GM13976 (cell line): Measurements from ENCODE around the gene JOSD1.

Experiments used
- DNase-seq: peaks from one replicate; pipeline ENCODE4 v3.0.0; 2012; ENCODE audit warnings: low spot score
- in situ Hi-C: fragments of 300-500 bp; cut with MboI; formaldehyde crosslinking; loops from one replicate; pipeline ENCODE4 v1.12.0; 2022; ENCODE audit warnings: low sequenced_read_pairs, mixed read lengths, inconsistent platforms; ENCODE audit not compliant: unreplicated experiment
- TF ChIP-seq, protein P1 (sequence below): IDR thresholded peaks from 2 replicates; pipeline ENCODE4 v1.5.1; 2012; ENCODE audit warnings: borderline replicate concordance, mild to moderate bottlenecking; ENCODE audit not compliant: insufficient read depth; ENCODE audit errors: extremely low read depth, missing control alignments, control extremely low read depth

Gene JOSD1

GRCh38 chr22:38737302-38738060 lies 36.7 kb upstream of the JOSD1 start:
- TF ChIP-seq, protein P1, sequence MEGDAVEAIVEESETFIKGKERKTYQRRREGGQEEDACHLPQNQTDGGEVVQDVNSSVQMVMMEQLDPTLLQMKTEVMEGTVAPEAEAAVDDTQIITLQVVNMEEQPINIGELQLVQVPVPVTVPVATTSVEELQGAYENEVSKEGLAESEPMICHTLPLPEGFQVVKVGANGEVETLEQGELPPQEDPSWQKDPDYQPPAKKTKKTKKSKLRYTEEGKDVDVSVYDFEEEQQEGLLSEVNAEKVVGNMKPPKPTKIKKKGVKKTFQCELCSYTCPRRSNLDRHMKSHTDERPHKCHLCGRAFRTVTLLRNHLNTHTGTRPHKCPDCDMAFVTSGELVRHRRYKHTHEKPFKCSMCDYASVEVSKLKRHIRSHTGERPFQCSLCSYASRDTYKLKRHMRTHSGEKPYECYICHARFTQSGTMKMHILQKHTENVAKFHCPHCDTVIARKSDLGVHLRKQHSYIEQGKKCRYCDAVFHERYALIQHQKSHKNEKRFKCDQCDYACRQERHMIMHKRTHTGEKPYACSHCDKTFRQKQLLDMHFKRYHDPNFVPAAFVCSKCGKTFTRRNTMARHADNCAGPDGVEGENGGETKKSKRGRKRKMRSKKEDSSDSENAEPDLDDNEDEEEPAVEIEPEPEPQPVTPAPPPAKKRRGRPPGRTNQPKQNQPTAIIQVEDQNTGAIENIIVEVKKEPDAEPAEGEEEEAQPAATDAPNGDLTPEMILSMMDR: no peak
- in situ Hi-C loops: no loop called here
- no peak for DNase-seq

DNA sequence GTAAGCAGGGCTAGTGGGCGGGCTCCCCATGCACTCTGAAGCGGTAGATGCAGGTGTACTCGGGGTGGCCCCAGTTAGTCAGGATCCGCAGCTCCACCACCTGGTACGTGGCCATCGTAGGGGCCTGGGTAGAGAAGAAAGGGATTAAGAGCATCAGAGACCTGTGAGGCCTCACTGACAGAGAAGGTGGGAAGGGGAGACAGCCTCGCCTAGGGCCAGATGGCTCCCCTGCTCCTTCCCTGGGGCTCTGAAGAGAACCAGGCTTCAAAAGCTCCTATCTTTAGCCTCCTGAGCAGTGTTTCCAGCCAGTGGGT lies 35.5 kb upstream of the JOSD1 start:
- TF ChIP-seq, protein P1: no peak
- in situ Hi-C loops: no loop called here
- peak; percentile 33 for DNase-seq

GRCh38 chr22:38735465-38736256 lies 34.9 kb upstream of the JOSD1 start:
- TF ChIP-seq, protein P1: no peak
- in situ Hi-C loops: no loop called here
- DNase-seq: peak; percentile 47

DNA sequence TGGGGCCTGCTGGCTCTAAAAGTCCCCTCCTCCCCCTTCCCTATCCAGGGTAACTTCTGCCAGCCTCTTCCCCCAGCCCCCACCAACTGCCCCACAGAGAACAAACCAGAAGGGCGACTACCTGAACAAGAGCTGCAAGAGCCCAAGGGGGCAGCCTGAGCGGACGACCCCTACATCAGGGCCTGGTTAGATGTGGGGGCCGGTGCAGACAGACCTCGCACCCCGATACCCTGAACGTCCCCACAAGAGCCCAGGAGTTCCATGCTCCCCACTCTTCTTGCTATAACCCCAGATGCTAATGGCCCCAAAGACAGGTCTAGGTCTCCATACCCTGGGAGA lies 34.4 kb upstream of the JOSD1 start:
- TF ChIP-seq, protein P1: no peak
- in situ Hi-C loops: no loop called here
- peak; percentile 37 for DNase-seq

DNA sequence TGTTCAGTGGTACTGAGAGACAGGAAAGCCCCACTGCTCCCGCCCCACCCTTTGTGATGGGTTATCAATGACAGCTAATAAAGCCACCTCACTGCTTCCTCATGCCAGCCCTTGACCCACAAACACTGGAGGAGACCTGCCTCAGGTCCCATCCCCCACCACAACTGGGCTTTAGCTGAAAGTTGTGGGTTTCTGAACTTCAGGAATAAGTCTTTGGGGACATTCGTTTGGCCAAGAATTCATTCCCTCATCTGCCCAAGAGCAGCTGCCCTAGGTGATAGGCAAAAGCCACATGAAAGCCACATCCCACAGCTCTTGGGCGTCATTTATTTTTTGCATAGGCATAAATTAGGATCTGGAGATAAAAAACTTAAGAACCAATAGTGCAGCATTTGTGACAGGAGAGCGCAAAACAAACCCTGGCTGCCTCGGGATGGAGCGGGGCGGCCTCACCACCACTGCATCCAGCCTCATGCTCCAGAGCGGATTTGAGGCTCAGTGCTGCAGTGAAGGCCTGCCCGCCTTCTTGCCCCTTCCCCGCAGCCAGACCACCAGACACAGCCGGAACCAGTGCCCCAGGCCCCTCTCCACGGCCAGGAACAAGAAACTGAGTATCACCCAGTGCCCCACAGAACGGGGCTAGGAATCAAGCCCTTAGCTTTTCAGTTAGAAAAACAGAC lies 33.8 kb upstream of the JOSD1 start:
- in situ Hi-C loops: no loop called here
- DNase-seq: no peak
- TF ChIP-seq, protein P1: no peak

- peak; percentile 43 for DNase-seq
- TF ChIP-seq, protein P1: no peak
- in situ Hi-C loops: no loop called here
These were observed 33.1 kb upstream of the JOSD1 start for GRCh38 chr22:38733724-38734381.
